Measurements from ENCODE around the gene OXCT2.
"Not testable (repeated sequence)": the region's sequence is repeated elsewhere in the genome, so short reads cannot be mapped to it uniquely, and the experiment has no call there.

The OXCT2 gene

DNA sequence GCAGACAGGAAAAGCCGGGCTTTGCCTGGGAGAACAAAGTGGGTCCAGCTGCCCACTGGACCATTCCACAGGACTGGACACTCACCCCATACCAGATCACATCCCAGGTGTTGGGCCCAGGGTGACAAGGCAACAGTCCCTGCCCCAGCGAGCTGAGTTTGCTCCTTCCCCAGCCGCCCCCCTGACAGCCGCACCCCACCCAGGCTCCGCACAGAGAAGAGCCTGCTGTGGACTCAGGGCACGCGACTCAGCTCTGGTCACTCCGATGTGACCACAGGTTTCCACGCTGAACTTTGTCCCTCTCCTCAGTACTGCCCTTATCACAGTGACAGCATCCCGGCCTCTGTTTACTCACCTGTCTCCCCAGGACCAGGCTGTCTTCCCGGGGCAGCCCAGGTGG lies 16.3 kb upstream of the OXCT2 start:
- Mint-ChIP-seq H3K9me3 (peaks cover under 1% of the 10 kb centered on the region), H3K4me3 (peak overlapping the region; percentile 59)

DNA sequence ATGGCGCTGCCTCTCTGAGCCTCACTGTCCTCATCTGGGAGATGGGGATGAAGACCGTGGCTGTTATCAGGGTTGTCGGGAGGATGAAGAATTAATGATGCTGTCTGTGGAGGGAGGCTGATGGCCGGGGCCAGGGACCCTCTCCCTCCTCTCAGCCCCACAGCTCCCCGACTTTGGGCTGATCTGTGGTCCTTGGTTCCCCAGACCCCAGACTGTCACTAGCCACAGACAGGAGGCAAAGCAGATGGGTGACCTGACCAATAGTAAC lies 15.9 kb upstream of the OXCT2 start:
- not testable (repeated sequence) for DNase-seq; H3K36me3 Mint-ChIP-seq (ENCODE audit: low read depth); H3K27ac Mint-ChIP-seq; H3K4me1 Mint-ChIP-seq; H3K9me3 Mint-ChIP-seq
- Mint-ChIP-seq H3K4me3 (peak overlapping the region; percentile 59), H3K27me3 (ENCODE audit: low read depth, poor library complexity) (peaks cover 80% of the 10 kb centered on the region)

More for the DNA sequence above, 16.3 kb upstream of the OXCT2 start:
- Mint-ChIP-seq H3K27me3 (ENCODE audit: low read depth, poor library complexity) (peaks cover 80% of the 10 kb centered on the region), H3K36me3 (ENCODE audit: low read depth) (no peaks in the 10 kb centered on the region), H3K27ac (no peak overlapping the region), H3K4me1 (no peaks in the 10 kb centered on the region)
- DNase-seq = no peak
- no peak for TF ChIP-seq CTCF (IDR thresholded peaks at IDR 0.05)

DNA sequence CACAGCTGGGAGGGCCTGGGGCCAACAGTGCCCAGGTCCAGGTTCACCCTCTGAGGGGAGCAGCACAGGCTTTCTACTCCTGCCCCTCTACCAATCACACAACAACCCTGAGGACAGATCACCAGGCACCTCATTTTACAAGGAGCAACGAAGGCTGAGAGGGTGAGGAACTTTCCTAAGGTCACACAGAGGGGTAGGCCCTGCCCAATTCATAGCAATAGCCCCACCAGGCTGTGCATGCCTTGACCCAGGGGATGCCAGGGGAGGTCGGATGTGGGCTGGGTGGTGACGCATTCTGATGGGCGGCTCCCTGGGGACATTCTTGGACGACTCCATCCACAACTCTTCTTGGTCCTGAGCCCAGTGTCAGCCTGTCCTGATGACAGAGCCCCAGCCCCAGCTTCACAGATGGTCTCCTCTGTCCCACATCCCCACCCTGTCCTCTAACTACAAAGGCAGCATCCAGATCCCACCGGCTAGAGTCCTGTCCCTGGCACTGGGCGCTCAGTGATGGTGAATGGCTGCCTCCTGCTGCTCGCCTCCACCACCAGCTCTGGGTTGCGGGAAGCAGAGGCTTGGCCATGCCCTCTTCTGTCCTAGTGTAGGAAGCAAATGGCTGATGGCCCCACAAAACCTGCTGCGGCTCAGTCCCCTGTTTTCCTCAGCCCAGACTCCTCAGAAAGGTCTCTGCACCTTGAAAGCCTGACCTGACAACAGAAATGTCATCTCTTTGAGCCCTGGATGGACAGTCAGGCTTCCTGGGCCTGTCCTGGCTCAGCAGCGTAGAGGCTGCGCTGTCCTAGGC lies 15.4 kb upstream of the OXCT2 start:
- H3K4me3 Mint-ChIP-seq; DNase-seq; H3K36me3 Mint-ChIP-seq (ENCODE audit: low read depth); H3K27ac Mint-ChIP-seq; H3K4me1 Mint-ChIP-seq; H3K9me3 Mint-ChIP-seq: not testable (repeated sequence)
- peaks cover 78% of the 10 kb centered on the region for H3K27me3 Mint-ChIP-seq (ENCODE audit: low read depth, poor library complexity)

GRCh38 chr1:39782685-39783084 lies 11.5 kb upstream of the OXCT2 start:
- not testable (repeated sequence) for H3K36me3 Mint-ChIP-seq (ENCODE audit: low read depth); H3K4me3 Mint-ChIP-seq; H3K4me1 Mint-ChIP-seq; H3K27ac Mint-ChIP-seq; H3K9me3 Mint-ChIP-seq; DNase-seq
- peaks cover 69% of the 10 kb centered on the region for H3K27me3 Mint-ChIP-seq (ENCODE audit: low read depth, poor library complexity)

GRCh38 chr1:39782103-39782502 lies 11.0 kb upstream of the OXCT2 start:
- Mint-ChIP-seq H3K36me3 (ENCODE audit: low read depth) (no peaks in the 10 kb centered on the region), H3K27me3 (ENCODE audit: low read depth, poor library complexity) (peaks cover 63% of the 10 kb centered on the region), H3K9me3 (no peaks in the 10 kb centered on the region), H3K27ac (no peak overlapping the region), H3K4me1 (peaks cover 4% of the 10 kb centered on the region), H3K4me3 (no peak overlapping the region)
- no peak for TF ChIP-seq CTCF (IDR thresholded peaks at IDR 0.05)
- DNase-seq = no peak

- peaks cover 12% of the 10 kb centered on the region for H3K4me1 Mint-ChIP-seq
- no peaks in the 10 kb centered on the region for H3K36me3 Mint-ChIP-seq (ENCODE audit: low read depth)
- H3K27me3 Mint-ChIP-seq (ENCODE audit: low read depth, poor library complexity) = peaks cover 60% of the 10 kb centered on the region
- no peaks in the 10 kb centered on the region for H3K9me3 Mint-ChIP-seq
- no peak overlapping the region for H3K27ac Mint-ChIP-seq
- no peak for TF ChIP-seq CTCF (IDR thresholded peaks at IDR 0.05)
- no peak for DNase-seq
- H3K4me3 Mint-ChIP-seq = no peak overlapping the region
Observed at GRCh38 chr1:39781349-39781715, 10.2 kb upstream of the OXCT2 start.

GRCh38 chr1:39779821-39780220 lies 8.7 kb upstream of the OXCT2 start:
- H3K36me3 Mint-ChIP-seq (ENCODE audit: low read depth) = no peaks in the 10 kb centered on the region
- H3K9me3 Mint-ChIP-seq = no peaks in the 10 kb centered on the region
- TF ChIP-seq CTCF (IDR thresholded peaks at IDR 0.05) = no peak
- H3K4me3 Mint-ChIP-seq = no peak overlapping the region
- peaks cover 56% of the 10 kb centered on the region for H3K27me3 Mint-ChIP-seq (ENCODE audit: low read depth, poor library complexity)
- DNase-seq = no peak
- H3K27ac Mint-ChIP-seq = no peak overlapping the region
- peaks cover 14% of the 10 kb centered on the region for H3K4me1 Mint-ChIP-seq

Measured in nephron progenitor cell (in vitro differentiated cells).